AG08396 (cell line): ENCODE measurements around the gene STXBP5L.
"Not testable (repeated sequence)": the region's sequence is repeated elsewhere in the genome, so short reads cannot be mapped to it uniquely, and the experiment has no call there.

Experiments used
- DNase-seq: peaks from one replicate; pipeline ENCODE4 v3.0.0; 2012; ENCODE audit warnings: low spot score, mixed read lengths

The STXBP5L gene

DNA sequence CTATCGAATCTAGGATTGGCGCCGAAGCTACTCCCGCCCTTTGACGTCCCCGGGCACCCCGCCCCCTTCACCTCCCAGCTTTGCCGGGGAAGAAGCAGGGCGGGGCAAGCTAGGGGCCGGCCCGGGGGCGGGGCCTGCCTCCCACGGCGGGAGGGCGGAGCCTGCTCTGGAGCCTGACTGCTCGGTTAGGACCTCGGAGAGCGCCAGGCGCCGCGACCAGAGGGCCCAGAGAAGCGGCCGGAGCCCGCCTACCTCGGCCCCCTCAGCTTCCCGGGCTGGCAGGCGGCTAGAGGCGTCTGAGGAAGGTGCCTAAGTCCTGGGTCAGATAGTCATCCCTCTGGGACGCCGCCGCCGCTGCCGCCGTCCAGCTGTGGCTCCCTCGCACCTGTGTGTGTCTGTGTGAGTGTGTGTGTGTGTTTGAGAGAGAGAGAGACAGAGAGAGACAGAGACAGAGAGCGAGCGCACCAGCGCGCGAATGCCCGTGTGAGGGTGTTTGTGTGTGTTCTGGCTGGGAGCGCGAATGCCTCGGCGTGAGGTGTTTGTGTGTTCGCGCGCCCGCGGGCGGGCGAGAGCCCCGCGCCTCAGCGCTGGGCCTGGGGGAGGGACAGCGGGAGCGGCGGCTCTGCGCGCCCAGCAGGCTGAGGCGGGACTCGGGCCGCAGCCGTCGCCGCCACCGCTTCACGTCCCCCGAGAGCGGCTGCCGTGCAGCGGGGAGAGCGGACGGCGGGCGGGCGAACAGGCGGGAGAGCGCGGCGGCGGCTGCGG is at the start of gene STXBP5L:
STXBP5L (plus strand) TSS at position 176 of the 765 bp plus-strand sequence. CDS start 1,374 bp downstream, outside the sequence.
- DNase-seq = peak; percentile 79

DNA sequence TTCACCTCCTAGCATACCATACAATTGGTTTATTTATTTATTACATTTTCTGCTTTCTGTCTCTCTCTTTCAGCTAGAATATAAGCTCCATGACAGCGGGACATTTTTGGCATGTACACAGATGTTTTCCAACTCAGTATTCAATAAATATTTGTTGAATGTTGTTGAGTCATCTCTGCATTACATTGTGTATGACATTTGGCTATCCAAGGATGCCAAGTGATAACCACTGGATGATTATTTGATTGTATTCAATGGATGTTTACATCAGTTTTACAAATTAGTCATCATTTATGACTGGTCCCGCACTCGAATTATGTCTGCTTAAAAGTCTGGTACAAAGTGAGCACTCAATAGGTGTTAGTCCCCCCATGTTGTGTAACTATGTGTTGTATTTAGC is 49.5 kb upstream of the STXBP5L start:
- DNase-seq = no peak

DNA sequence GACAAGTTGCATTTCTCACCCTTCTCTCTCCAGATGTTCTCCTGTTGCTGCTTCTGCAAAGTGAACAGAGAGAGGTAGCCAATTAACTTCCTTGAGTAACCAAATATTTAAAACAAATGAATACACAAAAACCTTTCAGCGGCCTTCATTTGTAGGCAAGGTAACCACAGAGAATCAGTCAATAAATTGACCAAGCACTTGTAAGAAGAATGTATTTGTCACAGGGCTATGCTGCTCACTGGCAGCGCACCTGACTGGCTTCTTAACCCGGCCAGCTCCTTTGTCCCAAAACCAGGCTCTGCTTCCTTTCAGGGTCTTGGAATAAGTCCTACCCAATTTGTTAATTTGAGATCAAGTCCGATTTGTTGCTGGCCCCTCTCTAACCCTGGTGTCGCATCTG is 43.5 kb upstream of the STXBP5L start:
- DNase-seq = no peak

DNA sequence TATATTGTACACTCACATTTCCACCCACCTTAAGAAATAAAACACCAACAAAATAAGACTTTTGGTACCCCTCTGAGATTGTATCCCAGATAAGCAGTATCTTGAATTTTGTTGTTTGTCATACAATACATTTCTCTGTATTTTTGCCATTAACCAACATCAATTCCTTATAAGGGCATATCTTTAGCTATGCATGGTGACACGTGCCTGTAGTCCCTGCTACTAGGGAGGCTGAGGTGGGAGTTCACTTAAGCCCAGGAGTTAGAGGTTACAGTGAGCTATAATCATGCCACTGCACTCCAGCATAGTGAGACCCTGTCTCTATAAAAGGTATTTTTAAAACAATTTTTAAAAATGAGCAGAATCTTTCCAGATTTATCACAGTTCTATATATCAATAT is 32.5 kb upstream of the STXBP5L start:
- no peak for DNase-seq

DNA sequence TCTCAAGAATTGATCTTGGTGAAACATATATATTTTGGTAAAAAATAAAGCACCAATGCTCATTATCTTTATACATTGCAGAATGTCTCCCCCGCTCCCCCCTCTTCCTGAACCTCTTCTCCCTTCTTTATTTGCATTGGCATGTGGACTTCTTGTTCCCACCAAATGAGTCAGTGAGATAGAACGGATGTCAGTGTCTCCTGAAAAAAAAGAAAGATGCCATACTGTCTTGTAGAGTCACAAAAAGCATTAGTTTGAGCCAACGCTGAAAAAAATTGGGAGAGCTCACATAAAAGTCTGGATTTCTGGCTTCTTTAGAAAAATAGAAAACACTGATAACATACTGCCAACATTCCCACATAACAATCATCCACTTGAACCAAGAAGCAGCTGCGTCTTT is 32.0 kb upstream of the STXBP5L start:
- no peak for DNase-seq

DNA sequence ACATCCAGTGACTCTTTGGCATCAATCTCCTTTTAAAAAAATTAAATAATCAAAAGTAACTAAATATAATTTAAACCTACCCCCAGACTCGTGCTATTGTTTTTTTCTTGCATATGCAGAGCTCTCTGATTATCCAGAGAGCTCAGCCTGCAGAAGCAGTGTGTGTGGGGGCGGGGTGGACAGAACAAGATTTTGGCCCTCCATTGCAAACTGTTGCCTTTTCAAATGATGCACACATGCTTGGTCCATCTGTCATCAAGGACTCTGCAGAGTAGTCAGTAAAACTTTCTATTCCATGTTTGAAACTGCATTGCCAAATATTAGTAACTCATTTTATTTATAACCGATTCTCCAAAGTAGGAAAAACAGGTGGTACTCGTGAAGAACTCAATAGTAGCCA is 28.6 kb upstream of the STXBP5L start:
- no peak for DNase-seq

DNA sequence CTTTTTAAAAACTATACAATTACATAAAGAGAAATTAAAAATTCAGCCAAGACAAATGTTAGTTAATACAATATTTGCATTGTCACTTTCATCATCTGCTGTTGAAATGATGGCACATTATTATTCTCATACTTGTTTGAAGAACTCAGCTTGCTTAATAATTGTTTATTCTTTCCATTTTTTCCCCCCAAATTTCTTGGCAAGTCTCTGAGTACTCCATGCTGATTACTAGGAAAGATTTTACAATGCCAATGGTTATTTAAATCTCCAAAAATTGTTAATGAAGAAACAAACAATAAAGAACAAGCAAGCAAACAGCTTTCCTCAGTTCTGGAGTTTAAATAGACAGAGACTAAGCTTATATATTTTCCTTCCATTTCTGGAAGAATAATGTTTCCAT is 15.1 kb upstream of the STXBP5L start:
- DNase-seq = no peak

DNA sequence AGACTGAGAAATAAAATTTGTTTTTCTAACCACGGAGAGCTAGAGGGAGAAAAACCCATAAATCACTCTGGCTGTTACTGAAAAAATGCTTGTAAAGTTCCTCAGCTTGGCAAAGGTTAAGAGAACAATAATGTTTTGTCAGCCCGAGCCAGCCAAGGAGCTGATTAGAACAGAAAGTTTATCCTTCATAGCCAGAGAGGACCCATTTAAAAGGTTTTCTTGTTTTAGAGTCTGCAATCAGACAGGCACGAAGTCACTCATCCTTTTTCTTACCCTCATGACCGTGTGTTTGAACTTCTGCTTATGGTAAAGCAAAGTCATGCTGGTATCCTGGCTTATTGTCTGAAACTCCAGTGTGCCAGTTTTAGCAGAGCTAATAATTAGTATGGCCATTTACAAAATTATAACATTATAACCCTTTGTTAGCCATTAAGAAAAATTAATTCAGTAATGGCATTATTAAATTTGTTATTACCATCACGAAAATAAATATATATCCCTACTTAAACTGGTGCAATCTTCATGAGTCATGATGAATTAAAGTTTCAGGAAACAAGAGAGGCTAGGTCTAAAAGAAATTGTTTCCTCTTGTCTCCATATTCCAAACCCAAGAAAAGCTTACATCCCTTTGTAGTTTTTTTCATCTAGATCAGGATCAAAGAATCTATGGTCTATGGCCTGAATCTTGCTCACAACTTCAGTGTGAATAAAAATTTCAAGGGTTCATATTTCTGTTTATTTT is 13.5 kb upstream of the STXBP5L start:
- no peak for DNase-seq

DNA sequence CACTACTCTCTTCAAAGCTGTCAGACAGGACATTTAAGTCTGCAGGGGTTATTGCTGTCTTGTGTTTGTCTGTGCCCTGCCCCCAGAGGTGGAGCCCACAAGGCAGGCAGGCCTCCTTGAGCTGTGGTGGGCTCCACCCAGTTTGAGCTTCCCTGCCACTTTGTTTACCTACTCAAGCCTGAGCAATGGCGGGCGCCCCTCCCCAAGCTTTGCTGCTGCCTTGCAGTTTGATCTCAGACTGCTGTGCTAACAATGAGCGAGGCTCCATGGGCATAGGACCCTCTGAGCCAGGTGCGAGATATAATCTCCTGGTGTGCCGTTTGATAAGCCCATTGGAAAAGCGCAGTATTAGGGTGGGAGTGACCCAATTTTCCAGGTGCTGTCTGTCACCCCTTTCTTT is 6.3 kb upstream of the STXBP5L start:
- not testable (repeated sequence) for DNase-seq

DNA sequence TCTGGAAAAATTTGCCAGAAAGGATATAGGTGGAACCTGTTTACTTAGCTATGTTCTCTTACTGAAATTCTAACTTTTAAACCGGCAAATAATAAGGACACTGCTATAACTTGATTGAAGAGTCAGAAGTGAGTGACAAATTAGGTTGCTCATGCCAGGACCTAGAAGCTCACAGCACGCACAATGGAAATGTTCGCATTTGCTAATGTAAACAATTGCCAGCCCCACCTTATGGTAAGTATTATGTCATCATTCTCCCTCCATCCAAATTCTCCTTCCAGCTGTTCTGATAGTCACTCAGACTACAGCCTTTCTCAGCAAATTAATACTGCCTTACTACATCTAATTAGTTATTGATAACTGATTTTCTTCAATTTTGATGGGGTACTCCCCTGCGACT is 4.8 kb upstream of the STXBP5L start:
- DNase-seq = no peak

DNA sequence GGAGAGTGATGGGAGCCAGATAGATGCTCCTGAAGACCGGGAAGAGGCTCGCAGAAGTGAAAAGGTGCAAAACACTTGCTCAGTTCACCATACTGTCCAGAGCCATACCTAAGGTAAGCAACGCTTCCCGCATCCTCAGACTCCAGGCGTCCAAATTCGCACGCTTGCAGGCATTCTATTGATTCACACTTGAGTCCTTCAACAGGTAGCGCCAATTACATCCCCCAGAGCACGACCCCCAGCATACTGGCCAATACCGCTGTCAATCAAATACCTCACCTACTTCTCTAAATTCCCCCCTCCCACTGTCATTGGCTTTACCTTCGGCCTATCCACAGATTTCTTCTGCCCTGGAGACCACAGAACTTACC is 361 bp upstream of the STXBP5L start:
- DNase-seq = no peak

DNA sequence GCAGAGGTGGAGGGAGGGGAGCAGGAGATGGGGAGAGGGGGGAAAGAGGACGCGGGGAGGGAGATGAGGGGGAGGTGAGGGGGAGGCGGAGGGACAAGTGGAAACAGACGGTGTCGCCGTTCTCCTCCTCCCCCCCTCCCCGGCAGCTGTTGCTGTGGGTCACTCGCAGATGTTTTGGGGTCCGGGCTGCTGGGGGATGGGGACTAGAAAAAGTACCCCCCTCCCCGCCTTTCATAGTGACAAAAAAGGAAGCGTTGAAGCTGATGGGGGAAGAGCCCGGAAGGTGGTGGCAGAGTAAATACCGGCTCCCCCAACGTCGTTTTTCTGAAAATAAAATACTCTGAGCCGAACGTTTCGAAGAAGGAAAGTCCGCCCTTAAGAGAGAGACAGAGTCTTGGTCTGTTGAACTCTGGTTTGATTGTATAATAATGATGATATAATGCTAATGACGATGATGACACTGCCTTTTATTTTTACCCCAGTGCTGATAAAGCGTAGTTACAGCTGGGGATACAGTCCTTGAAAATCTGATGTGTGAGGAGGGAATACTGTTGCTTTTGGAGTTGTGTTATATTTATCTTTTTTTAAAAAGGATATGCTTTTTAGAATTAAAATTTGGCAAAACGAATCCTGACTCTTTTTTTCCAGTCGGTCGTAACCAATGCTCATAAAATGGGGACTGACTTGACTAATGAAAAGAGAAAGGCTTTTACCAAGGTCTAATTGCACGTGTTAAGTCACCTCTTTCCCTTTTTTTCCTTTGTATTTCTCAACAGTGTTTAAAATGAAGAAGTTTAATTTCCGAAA is 993 bp downstream of the STXBP5L start:
- no peak for DNase-seq

DNA sequence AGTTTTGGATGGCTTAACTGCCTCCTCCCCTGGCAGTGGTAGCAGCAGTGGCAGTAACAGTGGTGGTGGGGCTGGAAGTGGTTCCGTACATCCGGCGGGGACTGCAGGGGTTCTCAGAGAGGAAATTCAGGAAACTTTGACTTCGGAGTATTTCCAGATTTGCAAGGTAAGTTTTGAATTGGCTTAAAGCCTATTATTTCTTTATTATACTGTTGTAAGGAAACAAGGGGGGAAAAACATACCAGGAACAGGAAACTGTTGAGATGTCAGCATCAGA is 1.5 kb downstream of the STXBP5L start:
- no peak for DNase-seq

DNA sequence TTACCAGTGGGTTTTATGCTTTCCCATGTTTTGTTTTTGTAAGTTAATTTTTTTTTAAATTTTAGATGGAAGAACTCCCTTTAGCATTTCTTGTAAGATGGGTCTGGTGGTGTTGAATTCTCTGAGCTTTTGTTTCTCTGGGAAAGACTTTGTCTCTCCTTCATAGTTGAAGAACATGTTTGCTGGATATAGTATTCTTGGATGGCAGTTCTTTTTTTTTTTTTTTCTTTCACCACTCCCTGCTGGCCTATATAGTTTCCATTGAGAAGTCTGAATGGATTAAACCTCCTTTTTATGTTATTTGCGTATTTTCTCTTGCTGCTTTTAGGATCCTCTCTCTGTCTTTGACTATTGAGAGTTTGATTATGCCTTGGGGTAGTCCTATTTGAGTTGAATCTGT is 18.1 kb downstream of the STXBP5L start:
- DNase-seq = no peak

DNA sequence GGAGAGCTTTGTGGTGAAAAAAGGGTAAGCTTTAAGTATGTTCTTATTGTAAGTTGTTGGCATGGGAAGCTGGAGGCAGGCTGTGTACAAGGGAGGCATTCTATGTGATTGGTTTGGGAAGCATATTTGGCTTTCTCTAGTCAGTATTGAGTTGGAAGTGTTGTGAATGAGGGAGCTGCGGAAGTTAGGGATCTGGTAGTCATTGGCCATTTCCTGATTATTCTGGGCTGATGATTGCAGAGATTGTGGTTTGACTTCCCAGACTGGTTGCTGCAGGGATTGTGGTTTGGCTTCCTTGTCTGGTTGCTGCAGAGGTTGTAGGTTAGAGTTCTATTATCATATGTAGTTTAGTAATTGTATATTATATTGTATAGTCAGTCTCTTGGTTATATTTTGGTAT is 21.0 kb downstream of the STXBP5L start:
- no peak for DNase-seq

DNA sequence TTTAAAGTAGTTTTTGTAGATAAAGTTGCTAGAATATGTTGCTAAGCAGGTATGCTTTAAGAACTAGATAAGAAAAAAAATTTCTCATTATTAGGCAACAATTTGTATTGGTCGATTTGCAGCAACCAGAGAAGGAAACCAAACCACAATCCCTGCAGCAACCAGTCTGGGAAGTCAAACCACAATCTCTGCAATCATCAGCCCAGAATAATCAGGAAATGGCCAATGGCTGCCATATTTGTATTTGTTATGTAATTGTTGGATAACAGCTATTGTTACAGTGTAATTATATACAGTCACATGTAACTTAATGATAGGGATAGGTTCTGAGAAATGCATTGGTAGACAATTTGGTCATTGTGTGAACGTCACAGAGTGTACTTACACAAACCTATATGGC is 23.6 kb downstream of the STXBP5L start:
- DNase-seq = no peak

DNA sequence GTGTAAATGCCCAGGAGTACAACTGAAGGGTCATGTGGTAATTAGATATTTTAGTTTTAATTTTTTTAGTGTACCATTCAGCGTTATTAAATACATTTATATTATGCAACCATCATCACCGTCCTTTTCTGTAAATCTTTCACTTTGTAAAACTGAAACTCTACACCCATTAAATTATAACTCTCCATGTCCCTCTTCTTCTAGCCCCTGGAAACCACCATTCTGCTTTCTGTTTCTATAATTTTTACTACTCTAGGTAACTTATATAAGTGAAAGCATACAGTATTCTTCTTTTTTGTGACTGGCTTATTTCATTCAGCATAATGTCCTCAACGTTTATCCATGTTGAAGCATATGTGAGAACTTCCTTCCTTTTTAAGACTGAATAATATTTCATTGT is 48.1 kb downstream of the STXBP5L start:
- DNase-seq = no peak

DNA sequence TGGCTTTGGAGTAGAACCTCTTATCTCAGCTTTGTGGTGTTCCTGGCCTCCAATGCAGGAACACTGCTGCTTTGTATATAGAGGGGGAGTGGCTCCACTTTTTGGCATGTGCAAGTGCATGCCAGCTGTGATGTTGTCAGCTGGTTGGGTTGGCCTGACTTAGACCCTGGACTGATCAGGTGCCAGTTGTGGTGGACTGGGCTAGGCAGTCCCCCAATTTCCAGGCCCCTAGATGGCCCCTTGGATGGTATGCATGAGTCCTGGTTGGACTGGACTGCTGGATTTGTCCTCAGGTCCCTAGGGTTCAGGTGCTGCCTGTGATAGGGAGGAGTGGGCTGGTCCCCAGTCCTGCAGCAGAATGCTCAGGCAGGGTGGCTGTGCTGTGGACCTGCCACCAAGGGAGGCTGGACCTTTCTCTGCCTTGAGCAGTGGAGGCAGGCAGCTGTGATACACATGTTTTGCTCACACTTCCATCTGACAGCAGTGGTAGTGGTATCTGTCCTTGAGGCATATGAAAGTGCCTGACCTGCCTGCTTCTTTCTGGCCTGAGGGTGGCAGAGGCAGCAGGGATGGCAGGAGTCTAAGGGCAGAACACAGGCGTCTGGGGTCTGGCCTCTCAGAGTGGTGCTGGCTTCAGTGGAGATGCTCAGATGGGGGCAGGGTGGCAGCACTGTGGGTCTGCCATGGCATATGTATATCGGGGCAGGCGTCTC is 74.8 kb downstream of the STXBP5L start:
- DNase-seq = no peak

DNA sequence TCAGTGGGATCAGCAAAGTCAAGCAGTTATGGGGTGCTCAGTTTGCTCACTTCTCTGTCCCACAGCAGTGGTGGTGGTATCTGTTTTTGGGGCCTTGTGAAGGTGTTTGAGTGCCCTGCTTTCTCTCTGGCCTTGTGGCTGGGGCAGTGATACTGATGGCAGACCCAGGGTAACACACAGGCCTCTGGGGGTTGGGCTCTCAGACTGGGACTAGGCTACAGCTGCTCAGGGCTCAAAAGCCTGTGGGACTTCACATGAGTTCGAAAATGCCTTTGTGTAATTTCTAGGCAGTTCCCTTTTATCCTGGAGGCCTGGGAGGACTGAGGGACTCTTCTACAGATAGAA is 75.3 kb downstream of the STXBP5L start:
- DNase-seq = no peak

DNA sequence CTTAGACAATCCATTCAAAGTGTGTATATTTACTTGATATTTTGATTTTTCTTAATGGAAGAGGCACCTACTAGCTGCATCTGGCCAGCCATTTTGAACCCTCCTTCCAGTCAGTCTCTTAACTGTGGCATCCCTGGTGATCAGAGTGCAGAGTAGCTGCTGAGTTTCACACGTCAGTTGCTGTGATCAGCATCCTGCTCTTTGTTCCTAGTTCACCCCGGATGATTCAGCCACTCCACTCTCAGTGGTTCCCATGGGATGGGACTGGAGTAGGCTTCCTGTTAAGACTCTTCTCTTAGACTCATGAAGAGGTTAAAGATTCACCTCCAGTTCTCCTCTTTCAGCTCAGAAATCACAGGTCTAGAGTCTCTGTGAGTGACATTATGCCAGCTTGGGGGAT is 75.8 kb downstream of the STXBP5L start:
- DNase-seq = no peak

DNA sequence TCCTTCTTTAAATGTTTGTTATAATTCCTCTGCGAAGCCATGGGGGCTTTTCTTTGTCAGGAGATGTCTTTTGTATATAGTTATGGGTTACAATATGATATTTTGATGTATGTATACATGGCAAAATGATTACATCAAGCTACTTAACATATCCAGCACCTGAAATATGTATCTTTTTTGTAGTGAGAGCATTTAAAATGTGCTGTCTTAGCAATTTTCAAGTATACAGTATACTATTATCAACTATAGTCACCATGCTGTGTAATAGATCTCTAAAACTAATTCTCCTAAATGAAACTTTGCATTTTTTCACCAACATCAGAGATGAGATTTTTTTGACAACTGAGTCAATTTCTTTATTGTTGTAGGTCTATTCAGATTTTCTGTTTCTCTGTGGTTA is 77.2 kb downstream of the STXBP5L start:
- no peak for DNase-seq

DNA sequence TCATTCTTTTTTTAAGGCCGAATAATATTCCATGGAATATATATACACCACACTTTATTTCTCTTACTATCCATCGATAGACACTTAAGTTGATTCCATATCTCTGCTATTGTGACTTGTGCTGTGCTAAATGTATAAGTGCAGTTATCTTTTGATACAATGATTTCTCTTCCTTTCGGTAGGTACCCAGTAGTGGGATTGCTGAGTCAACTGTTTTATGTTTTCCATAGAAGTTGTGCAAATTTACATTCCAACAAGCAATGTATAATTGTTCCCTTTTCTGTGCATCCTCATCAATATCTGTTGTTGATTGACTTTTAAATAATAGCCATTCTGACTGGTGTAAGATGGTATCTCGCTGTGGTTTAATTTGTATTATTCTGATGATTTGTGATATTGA is 81.0 kb downstream of the STXBP5L start:
- DNase-seq = no peak

DNA sequence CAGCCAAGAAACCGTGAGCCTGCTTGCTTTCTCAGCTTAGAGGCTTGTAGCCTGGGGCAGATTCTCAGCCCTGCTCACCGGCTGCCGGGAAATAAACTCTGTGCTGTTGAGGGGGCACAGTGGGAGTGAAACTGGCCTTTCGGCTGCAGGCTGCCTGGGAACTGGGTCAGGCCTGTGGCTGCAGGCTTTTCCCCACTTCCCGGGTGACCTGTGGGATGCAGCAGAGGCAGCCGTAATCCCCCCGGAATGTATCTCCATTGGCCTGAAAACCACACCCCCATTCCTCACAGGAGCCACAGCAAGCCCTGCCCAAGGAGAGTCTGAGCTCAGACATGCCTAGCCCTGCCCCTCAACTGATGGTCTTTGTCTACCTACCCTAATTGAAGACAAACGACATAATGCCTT is 110.9 kb downstream of the STXBP5L start:
- no peak for DNase-seq
